Measurements from ENCODE around the gene LZTFL1. TPM values are rescaled to one million over a fixed set of nuclear protein-coding genes. Genes with fewer than 3 reads are reported as not detected.

Gene LZTFL1
- total RNA-seq, 4 donors from 2014 or later, result 39.5 to 56.5 (median 51.4) TPM

DNA sequence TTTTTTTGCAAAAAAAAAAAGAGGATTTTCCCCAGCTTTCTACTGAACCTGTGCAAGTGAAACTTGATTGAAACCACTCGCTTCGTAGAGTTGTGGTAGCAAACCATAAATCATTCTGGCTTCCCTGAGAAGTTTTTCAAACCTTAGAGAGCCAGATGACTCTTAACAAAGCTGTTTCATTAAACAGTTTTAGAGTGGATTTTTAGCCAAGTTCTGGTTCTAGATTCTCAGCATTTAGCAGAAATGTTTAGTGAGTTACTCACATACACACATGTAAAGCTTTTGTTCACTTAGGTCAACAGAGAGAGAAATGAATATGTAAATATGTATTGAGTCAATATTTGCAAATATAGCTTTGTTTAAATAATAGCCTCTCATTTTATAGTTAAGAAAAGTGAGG is 26.3 kb upstream of the LZTFL1 start:
- H3K4me3 ChIP-seq (replicated peaks in 1 of 3), result no peak overlapping the region
- H3K27ac ChIP-seq, result no peak overlapping the region
- no peaks in the 10 kb centered on the region for H3K36me3 ChIP-seq
- H3K9me3 ChIP-seq, result no peaks in the 10 kb centered on the region
- H3K27me3 ChIP-seq, result no peaks in the 10 kb centered on the region
- WGBS, 2 donors, result 85 to 86% methylated on average over 2 of the region's 2 CpGs
- no peaks in the 10 kb centered on the region for H3K4me1 ChIP-seq
- intact Hi-C loops (cut with DNase I), result no loop called here
- TF ChIP-seq, protein P1, sequence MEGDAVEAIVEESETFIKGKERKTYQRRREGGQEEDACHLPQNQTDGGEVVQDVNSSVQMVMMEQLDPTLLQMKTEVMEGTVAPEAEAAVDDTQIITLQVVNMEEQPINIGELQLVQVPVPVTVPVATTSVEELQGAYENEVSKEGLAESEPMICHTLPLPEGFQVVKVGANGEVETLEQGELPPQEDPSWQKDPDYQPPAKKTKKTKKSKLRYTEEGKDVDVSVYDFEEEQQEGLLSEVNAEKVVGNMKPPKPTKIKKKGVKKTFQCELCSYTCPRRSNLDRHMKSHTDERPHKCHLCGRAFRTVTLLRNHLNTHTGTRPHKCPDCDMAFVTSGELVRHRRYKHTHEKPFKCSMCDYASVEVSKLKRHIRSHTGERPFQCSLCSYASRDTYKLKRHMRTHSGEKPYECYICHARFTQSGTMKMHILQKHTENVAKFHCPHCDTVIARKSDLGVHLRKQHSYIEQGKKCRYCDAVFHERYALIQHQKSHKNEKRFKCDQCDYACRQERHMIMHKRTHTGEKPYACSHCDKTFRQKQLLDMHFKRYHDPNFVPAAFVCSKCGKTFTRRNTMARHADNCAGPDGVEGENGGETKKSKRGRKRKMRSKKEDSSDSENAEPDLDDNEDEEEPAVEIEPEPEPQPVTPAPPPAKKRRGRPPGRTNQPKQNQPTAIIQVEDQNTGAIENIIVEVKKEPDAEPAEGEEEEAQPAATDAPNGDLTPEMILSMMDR (IDR thresholded peaks at IDR 0.05), result no peak
- DNase-seq, result no peak

DNA sequence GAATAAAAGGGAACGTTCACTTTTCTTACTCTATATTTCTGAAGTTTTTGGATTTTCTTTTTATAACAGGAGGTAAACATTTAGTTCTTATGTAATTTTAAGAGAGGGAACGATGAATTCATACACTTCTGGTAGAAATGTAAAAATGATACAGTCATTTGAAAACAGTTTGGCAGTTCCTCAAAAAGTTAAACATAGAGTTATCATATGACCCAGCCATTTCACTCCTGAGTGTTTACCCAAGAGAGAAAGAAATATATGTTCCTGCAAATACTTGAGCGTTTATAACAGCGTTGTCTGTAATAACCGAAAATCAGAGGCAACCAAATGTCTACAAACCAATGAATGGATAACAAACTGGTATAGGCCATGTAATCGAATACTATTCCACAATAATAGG is 23.6 kb upstream of the LZTFL1 start:
- 71 to 84% methylated on average over 6 of the region's 6 CpGs for WGBS, 2 donors
- H3K4me1 ChIP-seq, result no peaks in the 10 kb centered on the region
- H3K36me3 ChIP-seq, result no peaks in the 10 kb centered on the region
- H3K9me3 ChIP-seq, result no peaks in the 10 kb centered on the region
- H3K4me3 ChIP-seq (replicated peaks in 1 of 3), result no peak overlapping the region
- intact Hi-C loops (cut with DNase I), result no loop called here
- TF ChIP-seq POLR2A (IDR thresholded peaks at IDR 0.05), result no peak
- TF ChIP-seq, protein P1 (IDR thresholded peaks at IDR 0.05), result no peak
- H3K27me3 ChIP-seq, result no peaks in the 10 kb centered on the region
- H3K27ac ChIP-seq, result no peak overlapping the region
- DNase-seq, result no peak

DNA sequence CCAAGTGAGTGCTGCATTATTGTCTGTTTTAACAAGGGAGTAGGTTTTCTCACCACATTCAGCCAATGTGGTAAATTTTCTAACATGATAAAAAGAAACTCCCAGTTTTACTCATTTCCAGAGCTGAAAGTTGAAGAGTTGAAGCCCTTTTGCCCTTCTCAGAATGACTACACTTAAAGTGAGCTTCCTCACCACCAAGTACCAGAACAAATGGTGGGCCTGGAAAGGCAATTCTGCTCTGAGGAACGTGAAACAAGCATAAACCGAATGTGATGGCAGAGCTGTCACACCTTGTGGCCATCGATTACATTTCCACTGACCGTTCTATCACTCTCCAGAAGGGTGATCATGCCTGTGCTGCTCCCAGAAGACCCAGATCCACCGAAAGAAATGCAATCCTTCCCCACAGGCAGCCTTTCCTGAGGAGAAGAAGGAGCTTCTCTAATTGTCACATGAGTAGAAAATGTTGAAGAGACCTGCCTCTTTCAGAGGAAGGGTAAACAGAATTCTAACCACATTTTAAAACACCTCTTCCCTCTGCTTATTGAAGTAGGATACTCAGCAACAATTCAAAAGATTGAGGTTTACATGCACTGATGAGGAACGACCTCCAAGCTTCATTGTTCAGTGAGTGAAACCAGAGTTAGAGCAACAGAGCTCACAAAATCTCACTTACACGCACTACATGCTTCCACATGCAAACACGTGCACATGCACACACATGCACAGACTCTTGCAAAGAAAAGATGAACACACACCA is 23.0 kb upstream of the LZTFL1 start:
- Histone ChIP-seq H3K27ac (no peak overlapping the region), H3K36me3 (no peaks in the 10 kb centered on the region), H3K9me3 (no peaks in the 10 kb centered on the region), H3K4me1 (no peaks in the 10 kb centered on the region), H3K4me3 (replicated peaks in 1 of 3) (no peak overlapping the region), H3K27me3 (no peaks in the 10 kb centered on the region)
- DNase-seq, result no peak
- TF ChIP-seq, protein P1 (IDR thresholded peaks at IDR 0.05), result no peak
- no peak for TF ChIP-seq POLR2A (IDR thresholded peaks at IDR 0.05)
- intact Hi-C loops (cut with DNase I), result no loop called here
- WGBS, 2 donors, result 67 to 71% methylated on average over 8 of the region's 8 CpGs

DNA sequence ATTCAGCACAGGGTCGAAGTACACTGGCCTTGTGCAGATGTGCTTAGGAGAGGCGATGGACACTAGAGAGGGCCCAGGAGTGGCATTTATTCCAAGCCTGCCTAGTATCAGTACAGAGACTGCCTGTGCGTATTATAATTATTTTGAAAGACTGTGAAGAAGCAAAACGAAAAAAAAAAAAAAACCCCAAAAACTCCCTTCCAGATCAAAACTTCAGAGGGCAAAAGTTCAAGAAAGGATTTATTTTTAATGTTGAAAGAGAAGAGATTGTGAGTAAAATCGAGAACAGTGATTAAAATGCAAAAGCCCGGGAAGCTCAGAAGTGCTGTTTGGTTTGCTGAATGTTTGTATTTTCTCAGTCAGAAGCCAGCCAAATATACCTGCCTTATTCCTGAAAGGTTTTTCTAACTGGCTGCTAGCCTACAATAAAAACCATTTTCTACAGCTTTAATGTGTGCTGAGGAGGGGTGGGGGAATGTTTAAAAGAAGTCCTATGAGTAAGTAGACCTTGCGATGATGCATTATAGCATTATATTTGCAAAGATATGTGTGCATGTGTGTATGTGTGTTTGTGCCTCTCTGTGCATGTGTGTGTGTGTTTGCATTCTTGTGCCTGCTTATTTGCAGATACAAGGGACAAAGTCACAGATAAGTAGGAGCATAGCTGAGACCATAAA is 19.3 kb upstream of the LZTFL1 start:
- H3K4me3 ChIP-seq (replicated peaks in 1 of 3), result no peak overlapping the region
- 56 to 60% methylated on average over 7 of the region's 7 CpGs for WGBS, 2 donors
- TF ChIP-seq, protein P1 (IDR thresholded peaks at IDR 0.05), result no peak
- TF ChIP-seq POLR2A (IDR thresholded peaks at IDR 0.05), result no peak
- intact Hi-C loops (cut with DNase I), result no loop called here
- H3K27ac ChIP-seq, result no peak overlapping the region
- DNase-seq, result no peak
- H3K27me3 ChIP-seq, result no peaks in the 10 kb centered on the region
- no peaks in the 10 kb centered on the region for H3K4me1 ChIP-seq
- H3K36me3 ChIP-seq, result no peaks in the 10 kb centered on the region
- H3K9me3 ChIP-seq, result no peaks in the 10 kb centered on the region

DNA sequence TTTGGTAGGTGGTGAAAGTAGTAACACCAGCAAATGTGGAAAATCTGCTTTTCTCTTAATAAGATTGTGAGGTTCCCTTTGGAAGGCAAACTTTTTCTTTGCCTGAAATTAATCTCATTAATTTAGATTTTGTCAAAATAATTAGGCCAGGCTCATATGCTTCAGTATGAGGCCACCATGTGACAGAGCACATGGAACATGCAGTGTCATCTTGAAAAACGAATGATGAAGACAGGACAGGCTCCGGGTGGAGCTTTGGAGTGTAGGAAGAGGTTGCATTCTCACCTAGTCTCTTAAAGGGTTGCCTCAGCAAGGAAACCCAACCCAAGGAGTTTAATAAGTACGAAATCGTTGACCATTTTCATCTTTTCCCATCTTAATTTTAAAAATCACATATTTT is 18.6 kb upstream of the LZTFL1 start:
- 85 to 87% methylated on average over 4 of the region's 4 CpGs for WGBS, 2 donors

More for the DNA sequence above, 18.6 kb upstream of the LZTFL1 start:
- intact Hi-C loops (cut with DNase I), result no loop called here
- Histone ChIP-seq H3K9me3 (no peaks in the 10 kb centered on the region), H3K27me3 (no peaks in the 10 kb centered on the region), H3K4me1 (no peaks in the 10 kb centered on the region), H3K27ac (no peak overlapping the region), H3K4me3 (replicated peaks in 1 of 3) (no peak overlapping the region), H3K36me3 (no peaks in the 10 kb centered on the region)
- no peak for TF ChIP-seq POLR2A (IDR thresholded peaks at IDR 0.05)
- TF ChIP-seq, protein P1 (IDR thresholded peaks at IDR 0.05), result no peak
- no peak for DNase-seq
